SH-SY5Y (cell line): ENCODE measurements around the gene EHMT1.

Experiments used
- GATA2 ChIP-seq: IDR thresholded peaks from 2 replicates; pipeline ENCODE4 v1.6.1; 2011; ENCODE audit warnings: mild to moderate bottlenecking, low read depth, low read length
- GATA3 ChIP-seq: IDR thresholded peaks from 2 replicates; pipeline ENCODE4 v1.6.1; 2011; ENCODE audit warnings: low read depth, mild to moderate bottlenecking, low read length, moderate library complexity

Gene EHMT1

DNA sequence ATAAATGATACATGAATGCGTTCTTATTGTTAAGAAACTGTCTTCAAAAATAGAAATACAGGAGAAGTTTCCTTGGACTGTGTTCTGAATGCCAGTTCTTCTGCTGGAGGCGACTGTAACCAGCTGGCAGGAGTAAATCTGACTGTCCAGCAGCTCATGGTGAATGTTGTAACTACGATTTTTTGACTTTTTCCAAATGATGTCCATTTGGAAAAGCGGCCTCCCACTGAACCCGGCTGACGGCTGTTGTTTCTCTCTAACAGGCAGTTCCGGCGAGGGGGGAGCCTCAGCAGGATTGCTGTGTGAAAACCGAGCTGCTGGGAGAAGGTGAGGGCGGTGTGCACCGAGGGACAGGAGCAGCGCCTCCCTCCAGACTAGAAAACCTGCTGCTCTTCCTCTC, 91.9 kb downstream of the EHMT1 start:
- TF ChIP-seq GATA2 (no peak), GATA3 (no peak)

- TF ChIP-seq GATA3 (no peak), GATA2 (no peak)
Measured at GRCh38 chr9:137711678-137712105, 92.9 kb downstream of the EHMT1 start.

DNA sequence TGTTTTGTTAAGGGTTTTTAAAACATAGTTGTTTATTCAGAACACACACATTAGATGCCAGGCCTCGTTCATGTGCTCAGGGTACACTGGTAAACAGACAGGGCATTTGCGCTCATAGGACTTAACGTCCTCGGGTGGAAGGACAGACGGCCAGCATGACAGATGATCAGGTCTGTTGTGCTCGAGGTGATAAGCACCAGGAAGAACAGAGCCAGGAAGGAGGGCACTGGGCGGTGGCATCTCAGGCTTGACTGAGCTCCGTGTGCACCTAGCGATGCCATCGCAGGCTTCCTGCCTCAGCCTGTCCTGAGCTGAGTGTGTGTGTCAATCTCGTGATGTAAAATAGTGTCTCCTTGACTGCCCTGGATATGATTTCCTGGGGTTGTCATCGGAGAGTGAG, 96.5 kb downstream of the EHMT1 start:
- TF ChIP-seq GATA2, result no peak
- TF ChIP-seq GATA3, result no peak

- TF ChIP-seq GATA3 (no peak), GATA2 (no peak)
Measured at GRCh38 chr9:137716694-137717287, 98.0 kb downstream of the EHMT1 start.

GRCh38 chr9:137717776-137718327, 99.0 kb downstream of the EHMT1 start:
- no peak for TF ChIP-seq GATA3
- TF ChIP-seq GATA2, result no peak

- TF ChIP-seq GATA2, result no peak
- TF ChIP-seq GATA3, result no peak
Measured at GRCh38 chr9:137719194-137719593, 100.4 kb downstream of the EHMT1 start.

- no peak for TF ChIP-seq GATA3
- TF ChIP-seq GATA2, result no peak
Measured at GRCh38 chr9:137720571-137721110, 101.8 kb downstream of the EHMT1 start.

DNA sequence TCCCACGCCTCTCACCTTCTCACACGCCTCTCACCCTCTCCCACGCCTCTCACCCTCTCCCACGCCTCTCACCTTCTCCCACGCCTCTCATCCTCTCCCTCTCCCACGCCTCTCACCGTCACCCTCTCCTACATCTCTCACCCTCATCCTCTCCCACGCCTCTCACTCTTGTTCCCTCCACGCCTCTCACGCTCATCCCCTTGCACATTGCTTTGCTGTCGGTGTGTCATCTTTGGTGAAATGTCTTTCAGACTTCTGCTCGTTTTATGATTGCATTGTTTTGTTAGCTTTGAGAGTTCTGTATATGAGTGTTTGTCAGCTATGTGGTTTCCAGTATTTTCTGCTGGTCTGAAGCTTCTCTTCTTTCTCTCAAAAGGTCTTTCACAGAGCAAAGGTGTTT, 102.7 kb downstream of the EHMT1 start:
- TF ChIP-seq GATA2 (no peak), GATA3 (no peak)

DNA sequence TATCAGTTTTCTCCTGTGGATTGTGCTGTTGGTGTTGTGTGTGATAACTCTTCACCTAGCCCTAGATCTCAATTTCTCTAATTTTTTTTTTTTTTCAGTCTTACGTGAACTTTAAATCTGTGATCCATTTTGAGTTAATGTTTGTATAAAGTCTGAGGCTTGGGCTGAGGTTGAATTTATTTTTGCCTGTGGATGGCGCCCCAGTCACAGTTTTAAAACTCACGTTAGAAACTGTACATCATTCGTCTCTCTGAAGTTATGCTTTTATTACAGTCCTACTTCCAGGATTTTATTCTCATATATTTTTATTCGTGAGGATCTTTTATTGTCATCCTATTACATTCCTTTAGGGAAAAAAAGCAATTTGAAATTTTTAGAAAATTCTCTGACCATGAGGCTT, 103.1 kb downstream of the EHMT1 start:
- TF ChIP-seq GATA2 (no peak), GATA3 (no peak)

GRCh38 chr9:137722481-137722880, 103.7 kb downstream of the EHMT1 start:
- TF ChIP-seq GATA3 (no peak), GATA2 (no peak)

DNA sequence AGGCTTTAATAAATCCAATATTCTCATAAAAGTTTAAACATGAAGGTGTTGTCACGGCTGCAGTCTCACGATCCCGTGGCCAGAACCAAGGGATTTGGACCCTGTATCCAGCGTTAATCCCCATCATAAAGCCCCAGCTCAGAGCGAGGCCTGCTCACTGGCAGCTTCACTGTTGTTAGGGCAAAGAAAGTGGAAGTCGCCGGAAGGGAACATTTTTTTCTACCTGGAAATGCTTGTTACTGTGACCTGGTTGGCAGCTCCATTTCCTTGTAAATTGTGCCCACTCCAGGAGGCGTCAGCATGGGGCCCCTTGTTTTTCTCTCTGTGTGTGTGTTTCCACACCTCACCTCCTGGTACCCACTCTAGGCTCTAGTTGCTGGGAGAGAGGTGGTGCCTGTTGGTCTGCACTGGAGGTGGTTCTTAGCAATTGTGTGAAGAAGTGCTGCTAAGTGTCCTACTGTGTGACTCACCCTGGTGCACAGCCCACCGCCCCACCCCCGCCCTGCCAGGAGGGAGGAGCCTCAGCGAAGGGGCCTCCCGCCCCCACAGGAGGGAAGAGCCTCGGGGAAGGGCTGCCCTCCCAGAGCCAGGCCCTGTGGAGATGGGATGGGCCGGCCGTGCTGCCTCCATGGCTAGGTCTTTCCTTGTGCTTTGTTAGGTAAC, 105.1 kb downstream of the EHMT1 start:
- TF ChIP-seq GATA3 (no peak), GATA2 (no peak)

DNA sequence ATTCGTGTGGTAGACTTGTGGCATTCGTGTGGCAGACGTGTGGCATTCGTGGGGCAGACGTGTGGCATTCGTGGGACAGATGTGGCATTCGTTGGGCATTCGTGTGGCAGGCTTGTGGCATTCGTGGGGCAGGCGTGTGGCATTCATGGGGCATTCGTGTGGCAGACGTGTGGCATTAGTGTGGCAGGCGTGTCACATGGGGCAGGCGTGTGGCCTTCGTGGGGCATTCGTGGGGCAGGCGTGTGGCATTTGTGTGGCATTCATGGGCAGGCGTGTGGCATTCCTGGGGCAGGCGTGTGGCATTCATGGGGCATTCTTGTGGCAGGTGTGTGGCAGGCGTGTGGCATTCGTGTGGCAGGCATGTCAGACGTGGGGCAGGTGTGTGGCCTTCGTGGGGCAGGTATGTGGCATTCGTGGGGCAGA, 106.0 kb downstream of the EHMT1 start:
- TF ChIP-seq GATA3 (no peak), GATA2 (no peak)

DNA sequence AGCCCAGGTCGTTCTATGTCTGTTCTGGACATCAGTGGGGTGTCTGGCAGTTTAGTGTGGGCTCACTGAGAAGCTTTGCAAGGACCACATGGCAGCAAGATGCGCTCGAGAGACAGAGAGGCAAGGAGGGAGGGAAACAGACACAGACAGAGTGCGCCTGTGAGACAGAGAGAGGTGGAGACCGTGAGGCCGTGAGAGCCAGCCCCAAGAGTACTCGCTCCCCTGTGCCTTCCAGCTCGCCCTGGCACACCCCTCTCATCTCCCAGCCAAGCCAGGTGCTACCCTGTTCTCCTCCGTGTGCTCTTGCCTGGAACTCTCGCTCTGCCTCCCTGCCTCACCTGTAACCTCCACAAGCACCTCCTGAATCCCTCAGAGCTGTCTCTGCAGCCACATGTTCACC, 106.8 kb downstream of the EHMT1 start:
- TF ChIP-seq GATA2 (no peak), GATA3 (no peak)

- TF ChIP-seq GATA2 (no peak), GATA3 (no peak)
Measured at GRCh38 chr9:137726764-137727163, 108.0 kb downstream of the EHMT1 start.

DNA sequence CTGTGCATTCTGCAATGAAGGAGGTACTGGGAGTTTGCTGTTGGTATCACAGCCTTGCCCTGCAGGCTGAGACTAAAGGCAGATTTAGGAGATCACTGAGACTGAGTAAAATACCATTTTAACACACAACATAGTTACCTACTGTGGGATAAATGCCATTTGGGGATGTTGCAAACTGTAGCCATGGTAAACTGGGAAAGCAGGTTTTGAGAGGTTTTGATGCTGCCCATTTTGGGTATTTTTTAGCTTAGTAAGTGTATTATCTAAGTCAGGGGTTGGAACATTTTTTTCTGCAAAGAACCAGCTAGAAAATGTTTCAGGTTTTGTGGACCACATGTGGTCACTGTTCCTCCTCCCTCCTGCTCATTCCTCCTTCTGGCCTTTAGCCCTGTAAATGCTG, 108.9 kb downstream of the EHMT1 start:
- TF ChIP-seq GATA3, result no peak
- no peak for TF ChIP-seq GATA2
